Hepatocyte (in vitro differentiated cells): Measurements from ENCODE around the gene BOK.

Experiments
- EZH2phosphoT487 ChIP-seq: fragments of 200-600 bp; sonication (generic); IDR thresholded peaks from one replicate; pipeline ENCODE4 v1.6.1; 2018; ENCODE audit warnings: antibody characterized with exemption, mild to moderate bottlenecking, low read depth, moderate library complexity; ENCODE audit not compliant: unreplicated experiment, severe bottlenecking
- TF ChIP-seq, protein P1 (sequence below): fragments of 200-600 bp; sonication (generic); IDR thresholded peaks from 2 replicates; pipeline ENCODE4 v1.5.1; 2016; ENCODE audit warnings: antibody characterized with exemption, mild to moderate bottlenecking; ENCODE audit not compliant: poor library complexity

GRCh38 chr2:241541564-241542277, 16.8 kb upstream of the BOK start:
- TF ChIP-seq, protein P1, sequence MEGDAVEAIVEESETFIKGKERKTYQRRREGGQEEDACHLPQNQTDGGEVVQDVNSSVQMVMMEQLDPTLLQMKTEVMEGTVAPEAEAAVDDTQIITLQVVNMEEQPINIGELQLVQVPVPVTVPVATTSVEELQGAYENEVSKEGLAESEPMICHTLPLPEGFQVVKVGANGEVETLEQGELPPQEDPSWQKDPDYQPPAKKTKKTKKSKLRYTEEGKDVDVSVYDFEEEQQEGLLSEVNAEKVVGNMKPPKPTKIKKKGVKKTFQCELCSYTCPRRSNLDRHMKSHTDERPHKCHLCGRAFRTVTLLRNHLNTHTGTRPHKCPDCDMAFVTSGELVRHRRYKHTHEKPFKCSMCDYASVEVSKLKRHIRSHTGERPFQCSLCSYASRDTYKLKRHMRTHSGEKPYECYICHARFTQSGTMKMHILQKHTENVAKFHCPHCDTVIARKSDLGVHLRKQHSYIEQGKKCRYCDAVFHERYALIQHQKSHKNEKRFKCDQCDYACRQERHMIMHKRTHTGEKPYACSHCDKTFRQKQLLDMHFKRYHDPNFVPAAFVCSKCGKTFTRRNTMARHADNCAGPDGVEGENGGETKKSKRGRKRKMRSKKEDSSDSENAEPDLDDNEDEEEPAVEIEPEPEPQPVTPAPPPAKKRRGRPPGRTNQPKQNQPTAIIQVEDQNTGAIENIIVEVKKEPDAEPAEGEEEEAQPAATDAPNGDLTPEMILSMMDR: no peak
- TF ChIP-seq EZH2phosphoT487: no peak
